ENCODE results near the gene SURF4.
A peak's percentile ranks its signal among the peaks of the same experiment; 100 is the strongest.

Gene SURF4

DNA sequence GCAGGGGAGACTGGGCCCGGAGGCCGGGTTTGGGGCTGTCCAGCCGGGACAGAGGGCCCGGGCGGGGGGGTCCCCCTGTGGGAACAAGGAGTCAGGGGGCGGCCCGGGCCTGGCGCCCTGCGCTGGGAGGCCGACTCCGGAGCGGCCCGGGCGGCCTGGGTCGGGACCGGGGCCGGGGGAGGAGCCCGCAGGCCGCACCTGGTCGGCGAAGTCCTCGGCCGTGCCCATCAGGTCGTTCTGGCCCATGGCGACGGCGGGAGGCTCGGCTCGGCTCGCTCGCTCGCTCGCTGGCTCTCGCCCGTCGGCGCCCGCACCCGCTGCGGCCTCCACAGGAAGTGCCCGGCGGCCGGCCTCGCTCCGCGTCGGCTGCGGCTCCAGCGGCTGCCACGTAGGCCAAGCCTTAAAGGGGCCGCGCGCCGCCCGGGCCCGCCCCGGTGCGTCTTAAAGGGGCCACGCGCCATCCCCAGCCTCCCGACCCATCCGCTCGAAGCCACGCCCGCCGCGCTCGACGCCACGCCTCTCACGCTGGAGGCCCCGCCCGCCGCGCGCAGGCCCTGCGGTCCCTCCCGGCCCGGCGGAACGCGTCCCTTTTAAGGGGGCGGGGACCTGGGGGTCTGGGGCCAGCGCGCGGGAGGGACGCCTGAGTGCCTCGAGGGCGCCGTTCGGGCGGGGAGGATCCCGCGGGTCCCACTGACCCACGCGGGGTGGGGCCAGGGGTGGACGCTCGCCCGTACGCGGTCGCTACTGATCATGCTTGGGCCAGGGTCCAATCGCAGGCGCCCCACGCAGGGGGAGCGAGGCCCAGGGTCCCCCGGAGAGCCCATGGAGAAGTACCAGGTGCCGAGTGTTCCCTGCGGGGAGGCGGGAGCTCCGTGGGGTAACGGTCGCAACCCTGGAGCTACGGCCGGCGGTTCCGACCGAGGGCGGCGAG lies at the start of gene SURF4, which contains the start of gene STKLD1:
TSS of gene SURF4 (minus strand) at position 337 of the 931 bp plus-strand sequence. CDS start at position 246, 91 bp downstream.
TSS of gene STKLD1 (plus strand) at position 643 of the 931 bp plus-strand sequence. CDS start at position 751, 108 bp downstream.
- DNase-seq: peak; percentile 83 to 93 (median 88)

DNA sequence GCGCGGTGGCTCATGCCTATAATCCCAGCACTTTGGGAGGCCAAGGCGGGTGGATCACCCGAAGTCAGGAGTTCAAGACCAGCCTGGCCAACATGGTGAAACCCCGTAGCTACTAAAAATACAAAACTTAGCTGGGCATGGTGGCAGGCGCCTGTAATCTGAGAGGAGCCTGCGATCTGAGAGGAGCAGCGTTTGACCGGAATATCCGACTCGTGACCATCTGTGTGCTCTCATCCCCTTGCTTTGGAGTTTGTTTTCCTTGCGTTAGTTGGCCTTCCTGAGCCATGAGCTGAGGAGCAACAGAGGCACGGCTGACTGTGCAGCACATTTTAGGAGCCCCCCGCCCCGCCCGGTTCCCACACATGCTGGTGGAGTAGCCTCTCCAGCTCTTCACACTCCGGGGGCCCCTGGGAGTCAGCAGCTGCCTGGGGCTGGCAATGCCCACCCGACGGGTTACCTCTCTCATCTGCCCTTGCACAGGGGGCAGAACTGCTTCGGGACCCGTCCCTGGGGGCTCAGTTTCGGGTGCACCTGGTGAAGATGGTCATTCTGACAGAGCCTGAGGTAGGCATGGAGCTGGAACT lies 49.3 kb upstream of the SURF4 start:
- no peak for DNase-seq

DNA sequence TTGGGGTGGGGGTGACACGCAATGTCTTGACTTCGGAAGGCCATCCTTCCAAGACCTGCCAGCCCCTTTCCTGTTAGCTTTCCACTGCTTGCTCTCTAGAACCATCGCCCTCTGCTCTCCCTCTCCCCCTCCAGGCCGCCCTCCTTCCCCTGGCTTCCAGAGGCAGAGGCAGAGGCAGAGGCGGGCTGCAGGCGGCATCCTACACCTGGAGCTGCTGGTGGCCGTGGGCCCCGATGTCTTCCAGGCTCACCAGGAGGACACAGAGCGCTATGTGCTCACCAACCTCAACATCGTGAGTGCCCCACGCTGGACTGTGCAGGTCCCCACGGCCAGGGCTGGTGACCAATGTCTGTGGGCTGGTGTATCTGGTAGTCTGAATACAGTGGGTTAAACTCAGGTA lies 48.3 kb upstream of the SURF4 start:
- DNase-seq: no peak

DNA sequence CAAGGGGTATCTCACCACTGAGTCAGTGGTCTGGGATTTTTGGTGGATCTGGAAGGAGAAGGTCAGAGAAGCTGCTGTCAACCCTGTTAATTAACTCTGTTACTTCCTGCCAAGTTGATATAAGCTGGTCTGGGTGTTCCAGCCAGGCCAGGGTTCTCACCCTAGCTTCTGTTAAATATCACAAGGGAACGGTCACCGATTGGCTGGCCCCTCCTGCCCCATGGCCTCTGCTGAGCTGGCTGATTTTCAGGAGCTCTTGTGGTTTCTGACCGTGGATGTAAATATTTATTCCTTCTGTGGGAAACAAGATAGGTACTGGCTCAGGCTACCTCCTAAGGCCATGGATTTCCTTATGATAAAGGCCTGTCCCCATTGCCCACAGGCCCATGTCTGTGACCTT lies 47.4 kb upstream of the SURF4 start:
- DNase-seq: no peak

DNA sequence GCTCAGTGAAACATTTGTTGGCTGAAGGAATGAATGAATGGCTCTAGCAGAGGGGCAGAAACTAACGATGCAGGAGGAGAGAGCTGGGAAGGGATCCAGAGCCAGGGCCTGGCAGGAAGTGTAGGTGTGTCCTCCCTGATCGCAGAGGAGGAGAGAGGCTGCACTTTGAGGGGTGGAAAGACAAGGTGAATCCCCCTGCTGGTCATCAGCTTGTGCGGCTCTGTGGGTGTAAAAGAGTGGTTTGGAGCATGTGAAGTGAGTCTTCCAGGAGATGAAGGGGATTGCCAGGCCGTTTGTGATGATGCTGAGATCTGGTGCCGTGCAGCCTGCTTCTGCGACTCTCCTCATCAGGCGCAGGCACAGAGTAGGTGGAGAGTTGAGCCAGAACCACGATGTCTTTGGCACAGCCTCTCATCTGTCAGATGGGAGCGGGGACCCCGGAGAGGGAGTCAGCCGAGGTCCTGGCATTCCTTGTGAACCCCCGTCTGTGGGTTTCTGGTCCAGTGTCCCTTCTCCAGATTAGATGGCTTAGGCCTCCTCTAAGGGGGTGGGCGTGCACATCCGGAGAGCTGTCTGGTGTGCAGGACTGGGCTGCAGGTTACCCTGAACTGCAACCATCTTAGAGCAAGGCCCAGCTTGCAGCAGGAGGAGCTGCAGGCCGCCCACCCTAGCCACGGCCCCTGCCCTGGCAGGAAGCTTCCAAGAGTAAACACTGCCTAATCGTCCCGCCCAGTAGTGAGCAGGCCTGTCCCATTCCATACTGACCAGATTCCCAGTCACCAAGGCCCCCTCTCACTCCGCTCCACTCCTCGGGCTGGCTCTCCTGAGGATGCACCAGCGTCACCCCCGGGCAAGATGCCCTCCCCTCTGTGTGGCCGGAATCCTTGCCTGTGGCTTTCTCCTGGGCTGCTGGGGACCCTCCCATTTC lies 46.0 kb upstream of the SURF4 start, which contains the start of gene ADAMTS13:
TSS of gene ADAMTS13 (plus strand) at position 753 of the 928 bp plus-strand sequence. CDS start at position 830, 77 bp downstream.
- no peak for DNase-seq

DNA sequence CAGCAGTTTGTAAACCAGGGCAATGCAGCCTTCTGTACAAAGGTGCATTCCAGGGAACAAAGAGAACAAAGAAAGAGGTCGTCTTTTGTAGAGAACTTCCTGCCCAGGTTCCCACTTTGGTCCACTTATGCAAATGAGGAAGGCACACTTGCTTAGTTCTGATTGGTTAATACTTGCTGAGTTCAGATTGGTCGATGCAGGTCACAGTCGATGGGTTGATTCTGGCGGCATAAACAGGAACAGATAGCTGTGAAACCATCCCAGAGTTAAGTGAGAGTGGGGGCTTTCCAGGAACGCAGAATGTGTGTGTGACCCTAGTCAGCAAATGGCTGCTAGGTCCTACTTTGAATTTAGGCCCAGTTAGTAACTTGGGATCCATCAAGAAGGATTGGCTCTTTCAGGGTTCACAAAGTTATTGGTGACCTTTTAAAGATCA lies 44.5 kb upstream of the SURF4 start:
- DNase-seq: no peak

DNA sequence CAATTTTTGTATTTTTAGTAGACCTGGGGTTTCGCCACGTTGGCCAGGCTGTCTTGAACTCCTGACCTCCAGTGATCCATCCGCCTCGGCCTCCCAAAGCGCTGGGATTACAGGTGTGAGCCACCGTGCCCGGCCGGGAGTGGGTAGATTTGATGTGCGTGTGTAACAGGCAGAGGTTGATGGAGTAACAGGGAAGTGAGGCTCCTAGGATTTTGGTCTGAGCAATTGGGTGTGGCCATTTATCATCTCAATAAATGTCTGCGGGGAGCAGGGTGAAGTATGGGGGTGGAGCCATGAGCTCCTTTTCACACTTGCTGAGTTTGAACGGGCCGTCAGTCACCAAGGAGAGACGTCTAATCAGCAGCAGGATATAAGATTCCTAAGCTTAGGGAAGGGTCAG lies 43.1 kb upstream of the SURF4 start:
- no peak for DNase-seq

DNA sequence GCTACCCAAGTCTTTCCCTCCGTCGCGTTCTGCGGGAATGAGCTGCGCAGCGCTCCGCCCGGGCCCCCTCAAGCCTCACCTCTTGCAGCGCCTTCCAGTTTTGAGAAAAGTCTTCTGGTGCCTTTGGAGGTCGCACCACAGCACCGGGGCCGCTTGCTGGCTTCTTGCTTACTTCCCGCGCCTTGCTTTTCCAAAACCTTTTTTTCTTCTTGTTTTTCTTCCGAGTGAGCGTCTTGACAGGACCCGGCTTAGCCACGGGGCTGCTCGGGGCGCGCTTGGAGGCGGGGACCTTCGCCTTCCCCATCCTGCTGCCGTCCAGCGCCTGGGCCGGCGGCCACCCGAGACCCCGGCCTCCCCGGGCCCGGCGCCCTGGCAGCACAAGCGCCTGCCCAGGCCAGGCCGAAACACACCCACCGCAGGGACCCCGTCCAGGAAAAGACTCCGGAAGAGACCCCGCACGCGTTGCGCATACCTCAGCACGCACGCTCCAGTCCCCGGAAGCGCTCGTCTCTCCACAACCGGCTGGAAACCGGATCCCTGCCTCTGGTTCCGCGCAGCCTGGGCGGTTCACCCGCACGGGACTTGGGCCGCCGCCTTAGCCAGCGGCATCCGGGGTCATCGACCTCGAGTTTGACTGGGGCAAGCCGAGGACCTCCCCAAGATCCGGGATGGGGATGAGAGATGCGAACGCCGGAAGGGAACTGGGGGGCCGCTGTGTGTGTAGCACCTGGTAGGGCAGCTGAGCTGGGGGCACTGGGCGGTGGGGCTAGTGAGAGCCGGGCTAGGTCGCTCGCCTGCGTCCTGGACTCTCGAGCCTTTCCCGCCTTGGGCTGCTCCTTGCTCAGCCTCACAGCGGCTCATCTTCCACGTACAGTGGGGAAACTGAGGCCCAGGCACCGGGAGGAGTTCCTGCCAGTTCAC lies 41.9 kb upstream of the SURF4 start, which contains the start of gene REXO4:
TSS of gene REXO4 (minus strand) at position 470 of the 921 bp plus-strand sequence. CDS start at position 304, 166 bp downstream.
- peak; percentile 63 to 78 (median 73) for DNase-seq

DNA sequence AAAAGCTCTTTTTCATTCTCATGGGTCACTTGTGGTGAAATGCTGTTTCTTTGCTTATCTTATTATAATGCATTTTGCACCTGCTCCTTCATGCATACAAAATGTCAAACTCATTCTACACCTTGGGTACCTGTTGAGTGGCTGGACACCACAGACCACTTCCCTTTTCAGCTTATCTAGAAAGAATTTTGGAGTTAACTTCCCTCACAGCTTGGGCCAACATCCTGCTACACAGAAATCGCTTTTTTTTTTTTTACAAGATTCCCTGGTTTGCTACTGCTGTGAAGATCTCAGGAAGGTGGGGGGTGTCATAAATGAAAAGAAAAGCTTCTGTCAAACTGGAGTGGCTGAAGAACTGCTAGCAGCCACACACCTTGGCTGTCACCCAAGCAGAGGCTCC lies 39.3 kb upstream of the SURF4 start:
- no peak for DNase-seq

DNA sequence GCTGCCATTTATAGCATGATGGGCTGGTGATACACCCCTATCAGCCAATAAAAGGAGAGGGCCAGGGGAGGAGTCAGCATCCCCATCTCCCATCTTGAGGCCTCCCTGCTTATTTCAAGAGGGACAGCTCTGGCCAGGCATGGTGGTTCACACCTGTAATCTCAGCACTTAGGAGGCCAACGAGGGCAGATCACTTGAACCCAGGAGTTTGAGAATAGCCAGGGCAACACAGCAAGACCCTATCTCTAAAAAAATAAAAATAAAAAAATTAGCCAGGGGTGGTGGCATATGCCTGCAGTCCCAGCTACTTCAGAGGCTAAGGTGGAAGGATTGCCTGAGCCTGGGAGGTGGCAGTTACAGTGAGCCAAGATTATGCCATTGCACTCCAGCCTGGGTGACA lies 32.2 kb upstream of the SURF4 start:
- no peak for DNase-seq

DNA sequence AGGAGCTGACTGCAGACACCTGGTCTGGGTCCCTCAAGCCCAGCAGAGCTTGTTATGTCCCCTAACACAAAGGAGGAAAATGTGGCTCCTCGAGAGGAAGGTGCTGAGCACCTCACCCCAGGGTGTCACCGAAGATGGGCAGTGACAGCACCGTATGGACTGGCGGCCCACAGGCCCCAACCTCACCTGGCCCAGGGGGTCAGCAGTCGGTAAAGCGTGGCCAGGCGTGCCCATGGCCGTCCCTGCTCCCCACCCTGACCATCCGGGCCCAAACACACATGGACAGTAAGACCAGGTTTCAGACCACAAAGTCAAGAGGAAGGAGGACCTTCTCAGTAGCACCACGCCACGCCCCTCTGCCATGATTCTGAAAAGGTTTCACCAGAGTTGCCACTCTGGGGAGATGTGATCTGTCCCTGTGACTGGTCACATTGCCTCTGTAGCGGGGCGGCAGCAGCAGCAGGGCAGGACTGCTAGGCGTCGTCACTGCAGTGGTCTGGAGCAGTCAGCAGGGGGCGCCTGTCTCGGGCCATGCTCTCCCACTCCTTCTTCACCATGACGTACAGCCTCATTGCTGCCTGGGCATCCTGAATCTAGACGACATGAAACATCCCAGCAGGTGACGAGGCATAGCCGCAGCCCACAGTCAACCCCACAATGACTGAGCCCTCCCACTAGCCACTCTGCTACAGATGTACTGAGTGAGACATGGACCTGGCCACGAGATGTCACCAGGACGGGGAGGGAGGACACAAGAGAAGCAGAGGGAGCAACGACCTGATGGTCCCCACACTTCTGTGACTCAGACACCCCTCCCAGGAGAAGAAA lies 30.8 kb upstream of the SURF4 start:
- peak; percentile 29 to 69 (median 56) for DNase-seq

DNA sequence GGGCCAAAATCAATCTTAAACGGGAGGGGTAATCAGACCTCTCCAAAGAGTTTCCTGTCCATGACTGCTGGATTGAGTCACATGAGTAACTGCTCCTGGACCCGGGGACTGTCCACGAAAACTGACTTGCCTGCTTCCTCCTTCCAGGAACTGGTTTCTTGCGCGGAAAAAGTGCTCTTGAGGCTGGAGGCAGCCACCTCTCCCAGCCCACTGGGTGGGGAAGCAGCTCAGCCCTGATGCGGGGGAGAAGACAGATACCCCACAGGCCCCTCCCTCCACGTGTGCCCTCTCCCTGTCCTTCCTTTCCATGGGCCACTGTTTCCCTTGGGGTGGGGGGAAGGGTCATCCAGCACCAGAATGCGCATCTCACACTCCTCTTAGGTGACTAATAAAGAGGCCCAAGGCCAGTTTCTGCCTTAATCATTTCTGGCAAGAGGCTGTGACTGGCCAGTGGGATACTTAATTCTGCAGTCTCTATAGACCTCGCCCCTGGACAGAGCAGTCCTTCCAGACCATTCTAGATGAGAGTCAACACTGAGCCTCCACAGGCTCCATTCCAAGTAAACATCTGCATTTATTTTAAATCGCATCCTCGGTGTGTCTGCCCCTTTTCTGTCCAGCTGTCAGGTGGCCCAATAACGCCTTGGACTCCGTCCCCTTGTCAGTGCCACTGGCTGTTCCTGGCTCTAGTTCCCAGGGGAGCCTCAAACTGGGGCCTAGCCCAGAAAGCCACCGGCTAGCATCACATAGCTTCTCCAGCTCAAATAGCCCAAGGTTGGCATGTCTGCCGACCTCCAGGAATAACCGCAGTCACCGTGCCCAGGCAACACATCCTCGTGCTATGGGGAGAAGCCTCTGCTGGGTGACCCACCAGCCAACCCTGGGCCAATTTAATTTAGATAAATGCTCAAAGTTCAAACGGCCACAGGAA lies 29.9 kb upstream of the SURF4 start:
- no peak for DNase-seq

DNA sequence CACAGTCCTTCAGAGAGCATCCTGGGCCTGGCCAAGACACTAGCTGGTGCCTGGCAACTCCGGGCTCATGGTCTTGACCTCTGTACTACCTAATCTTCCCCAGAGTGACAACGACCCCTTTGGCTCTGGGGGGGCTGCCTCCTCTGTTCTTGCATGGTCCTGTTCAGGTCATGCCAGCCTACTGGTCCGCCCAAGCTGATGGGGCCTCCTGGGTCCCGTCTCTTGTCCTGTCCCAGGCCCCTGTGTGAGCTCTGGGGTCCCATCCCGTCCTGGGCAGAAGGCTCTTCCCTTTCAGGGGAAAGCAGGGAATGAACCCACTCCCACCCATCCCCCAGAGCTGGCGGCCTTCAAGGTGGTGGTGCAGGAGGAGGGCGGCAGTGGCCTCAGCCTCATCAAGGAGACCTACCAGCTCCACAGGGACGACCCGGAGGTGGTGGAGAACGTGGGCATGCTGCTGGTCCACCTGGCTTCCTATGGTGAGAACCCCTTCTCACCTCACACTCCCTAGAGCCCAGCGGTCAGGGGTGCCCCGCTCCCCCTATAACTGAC lies 28.7 kb upstream of the SURF4 start:
- DNase-seq: no peak

DNA sequence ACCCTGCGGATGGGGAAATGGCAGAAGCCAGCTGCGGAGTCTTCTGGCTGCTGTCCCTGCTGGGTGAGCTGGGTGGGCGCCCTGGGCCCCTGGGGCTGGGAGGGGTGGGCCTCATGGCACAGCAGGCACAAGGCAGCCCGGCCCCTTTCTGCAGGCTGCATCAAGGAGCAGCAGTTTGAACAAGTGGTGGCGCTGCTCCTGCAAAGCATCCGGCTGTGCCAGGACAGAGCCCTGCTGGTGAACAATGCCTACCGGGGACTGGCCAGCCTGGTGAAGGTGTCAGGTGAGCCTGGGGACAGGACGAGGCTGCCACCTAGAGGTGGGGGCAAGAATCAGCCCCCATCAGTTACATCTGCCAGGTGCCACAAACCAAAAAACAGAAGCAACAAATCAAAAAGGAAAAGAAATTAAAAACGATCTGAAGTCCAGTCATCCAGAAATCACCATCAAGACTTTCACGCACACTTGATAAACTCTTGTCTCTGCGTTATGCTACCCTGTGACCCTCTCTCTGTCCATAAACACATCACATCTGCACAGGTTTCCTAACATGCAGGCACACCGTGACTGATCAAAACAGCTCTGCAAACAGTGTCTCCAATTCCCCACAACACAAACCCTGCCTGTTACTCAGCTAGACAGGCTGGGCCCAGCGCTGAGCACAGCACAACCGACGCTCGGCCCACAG lies 28.1 kb upstream of the SURF4 start:
- peak in 3 of 4 experiments; percentile 8 to 56 (median 24) for DNase-seq

DNA sequence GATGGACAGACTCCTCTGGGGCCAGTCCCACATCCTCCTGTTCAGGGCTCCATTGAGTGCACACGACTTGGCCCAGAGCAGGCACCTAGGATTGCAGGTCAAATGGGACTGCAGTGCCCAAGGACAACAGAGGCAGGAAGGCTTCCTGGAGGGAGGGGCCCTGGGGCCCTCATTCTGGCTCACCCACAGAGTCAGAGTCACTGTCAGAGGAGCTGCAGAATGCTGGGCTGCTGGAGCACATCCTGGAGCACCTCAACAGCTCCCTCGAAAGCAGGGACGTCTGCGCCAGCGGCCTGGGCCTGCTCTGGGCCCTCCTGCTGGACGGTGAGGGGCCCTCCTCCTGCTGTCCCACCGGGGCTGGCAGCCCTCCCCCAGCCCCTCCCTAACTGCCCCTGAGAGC lies 26.8 kb upstream of the SURF4 start:
- no peak for DNase-seq

DNA sequence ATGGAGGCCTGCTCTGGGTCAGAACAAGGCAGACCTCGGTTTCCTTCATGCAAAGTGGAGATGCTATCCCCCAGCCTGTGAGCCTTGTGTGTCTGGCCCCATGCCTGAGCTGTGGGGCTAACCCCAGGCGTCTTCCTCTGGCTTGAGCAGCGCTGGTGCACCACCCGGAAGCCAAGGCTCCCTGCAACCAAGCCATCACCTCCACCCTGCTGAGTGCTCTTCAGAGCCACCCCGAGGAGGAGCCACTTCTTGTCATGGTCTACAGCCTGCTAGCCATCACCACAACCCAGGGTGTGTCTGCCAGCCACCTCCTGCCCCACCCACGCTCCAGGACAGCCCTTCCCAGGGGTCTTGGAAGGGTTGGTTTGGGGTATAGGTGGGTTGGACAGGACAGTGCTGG lies 25.7 kb upstream of the SURF4 start:
- DNase-seq: no peak

DNA sequence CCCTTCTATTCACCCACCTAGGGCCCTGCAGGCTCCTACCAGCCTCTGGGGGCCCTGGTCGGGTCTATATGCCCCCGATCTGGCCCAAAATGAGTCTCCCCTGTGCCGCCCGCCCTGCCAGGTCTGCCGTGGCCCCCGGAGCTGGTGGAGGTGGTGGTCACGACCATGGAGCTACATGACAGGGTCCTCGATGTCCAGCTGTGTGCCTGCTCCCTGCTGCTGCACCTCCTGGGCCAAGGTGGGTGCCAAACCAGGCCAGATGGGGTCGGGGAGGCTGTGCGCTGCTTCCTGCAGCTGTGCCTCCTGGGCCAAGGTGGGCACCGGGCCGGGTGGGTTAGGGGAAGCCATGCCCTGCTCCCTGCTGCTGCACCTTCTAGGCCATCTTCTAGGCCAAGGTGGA lies 24.4 kb upstream of the SURF4 start:
- no peak for DNase-seq

DNA sequence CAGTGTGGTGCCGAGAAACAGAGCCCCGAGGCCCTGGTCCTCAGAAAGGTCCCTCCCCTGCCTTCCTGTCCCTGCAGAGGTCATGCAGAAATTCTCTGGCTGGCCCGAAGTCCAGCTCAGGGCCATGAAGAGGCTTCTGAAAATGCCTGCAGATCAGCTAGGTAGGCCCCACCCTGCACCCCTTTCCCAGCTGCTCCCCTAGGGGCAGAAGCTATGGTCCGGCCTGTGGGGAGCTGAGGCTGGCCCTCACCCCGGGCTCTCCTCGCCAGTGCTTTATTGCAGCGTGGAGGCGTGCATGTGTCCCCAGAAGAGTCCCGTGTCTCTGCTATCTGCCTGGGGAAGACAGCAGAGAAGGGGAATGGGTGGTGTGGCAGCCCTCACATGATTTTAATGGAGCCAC lies 22.0 kb upstream of the SURF4 start:
- no peak for DNase-seq

All from activated naive CD4-positive, alpha-beta T cell (primary cell).